GM12801 (cell line): ENCODE results near the gene ANKS1A.

Source experiments
- TF ChIP-seq, protein P1 (sequence below): IDR thresholded peaks from one replicate; pipeline ENCODE4 v1.5.1; 2011; ENCODE audit warnings: control low read depth; ENCODE audit not compliant: insufficient read length; ENCODE audit errors: extremely low read depth

ANKS1A gene

DNA sequence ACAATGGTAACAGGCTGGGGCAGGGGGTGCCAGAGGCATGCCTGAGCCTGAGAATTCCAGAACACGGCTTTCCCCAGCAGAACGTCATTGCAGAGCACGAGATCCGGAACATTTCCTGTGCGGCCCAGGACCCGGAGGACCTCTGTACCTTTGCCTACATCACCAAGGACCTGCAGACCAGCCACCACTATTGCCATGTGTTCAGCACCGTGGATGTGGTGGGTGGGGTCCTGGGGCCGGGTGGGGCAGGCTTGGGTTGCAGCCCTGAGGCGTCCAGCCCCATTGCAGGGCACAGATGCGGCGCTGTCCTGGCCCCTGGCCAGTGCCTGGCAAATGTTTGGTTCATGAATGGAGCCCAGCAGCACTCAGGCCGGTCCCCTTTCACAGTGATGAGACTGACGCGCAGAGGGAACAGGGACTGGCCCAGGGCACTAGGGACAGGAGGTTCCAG is 195.0 kb downstream of the ANKS1A start:
- TF ChIP-seq, protein P1, sequence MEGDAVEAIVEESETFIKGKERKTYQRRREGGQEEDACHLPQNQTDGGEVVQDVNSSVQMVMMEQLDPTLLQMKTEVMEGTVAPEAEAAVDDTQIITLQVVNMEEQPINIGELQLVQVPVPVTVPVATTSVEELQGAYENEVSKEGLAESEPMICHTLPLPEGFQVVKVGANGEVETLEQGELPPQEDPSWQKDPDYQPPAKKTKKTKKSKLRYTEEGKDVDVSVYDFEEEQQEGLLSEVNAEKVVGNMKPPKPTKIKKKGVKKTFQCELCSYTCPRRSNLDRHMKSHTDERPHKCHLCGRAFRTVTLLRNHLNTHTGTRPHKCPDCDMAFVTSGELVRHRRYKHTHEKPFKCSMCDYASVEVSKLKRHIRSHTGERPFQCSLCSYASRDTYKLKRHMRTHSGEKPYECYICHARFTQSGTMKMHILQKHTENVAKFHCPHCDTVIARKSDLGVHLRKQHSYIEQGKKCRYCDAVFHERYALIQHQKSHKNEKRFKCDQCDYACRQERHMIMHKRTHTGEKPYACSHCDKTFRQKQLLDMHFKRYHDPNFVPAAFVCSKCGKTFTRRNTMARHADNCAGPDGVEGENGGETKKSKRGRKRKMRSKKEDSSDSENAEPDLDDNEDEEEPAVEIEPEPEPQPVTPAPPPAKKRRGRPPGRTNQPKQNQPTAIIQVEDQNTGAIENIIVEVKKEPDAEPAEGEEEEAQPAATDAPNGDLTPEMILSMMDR = no peak

- TF ChIP-seq, protein P1 = no peak
These were observed 195.6 kb downstream of the ANKS1A start for GRCh38 chr6:35084511-35085203.

- TF ChIP-seq, protein P1 = no peak
These were observed 196.6 kb downstream of the ANKS1A start for GRCh38 chr6:35085359-35086281.

DNA sequence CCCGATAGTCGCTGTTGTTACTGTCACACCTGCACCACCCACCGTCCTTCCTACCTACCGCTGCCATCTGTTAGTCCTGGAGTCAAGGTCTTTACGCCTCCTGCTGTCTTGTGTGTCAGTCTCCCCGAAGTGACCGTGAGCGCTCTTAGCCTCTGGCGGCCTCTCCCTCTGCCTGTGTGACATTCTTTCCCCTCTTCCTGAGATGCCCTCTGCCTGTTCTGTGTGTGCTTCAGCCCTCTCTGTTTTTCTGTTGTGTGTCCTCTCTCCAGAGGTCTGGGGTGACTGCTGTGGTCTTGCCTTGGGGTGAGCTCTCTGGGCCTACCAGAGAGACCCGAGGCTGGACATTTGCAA is 197.2 kb downstream of the ANKS1A start:
- TF ChIP-seq, protein P1 = no peak

DNA sequence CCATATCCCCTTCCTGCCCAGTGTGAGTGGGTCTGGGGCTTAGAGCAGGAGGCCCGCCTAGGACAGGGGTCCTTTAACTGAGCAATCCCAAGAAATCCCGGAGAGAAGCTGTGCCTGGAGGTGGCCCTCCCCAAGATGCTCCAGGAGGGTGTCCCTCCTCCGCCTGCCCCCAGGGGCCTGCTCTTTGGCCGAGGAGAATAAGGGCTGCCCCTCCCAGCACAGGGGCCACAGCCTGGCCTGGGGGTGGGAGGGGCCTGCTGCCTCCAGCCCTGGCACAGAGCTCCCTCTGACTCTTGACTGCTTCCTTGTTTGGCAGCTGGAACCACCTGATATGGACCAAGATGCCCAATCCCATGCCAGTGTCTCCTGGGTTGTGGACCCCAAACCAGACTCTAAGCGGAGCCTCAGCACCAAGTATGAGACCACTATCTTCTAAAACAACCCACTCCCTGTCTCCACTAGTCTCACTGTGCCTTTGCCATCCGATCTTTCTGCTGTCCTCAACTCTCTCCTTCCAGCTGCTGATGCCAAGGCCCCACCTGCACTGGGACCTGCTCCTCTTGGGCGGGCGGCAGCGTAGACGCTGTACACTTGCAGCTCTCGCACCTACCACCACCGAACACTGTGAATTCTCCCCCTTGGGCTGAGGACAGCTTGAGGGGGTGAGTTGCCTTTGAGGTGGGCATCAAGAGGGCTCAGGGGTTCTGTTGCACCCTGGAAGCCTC is 197.7 kb downstream of the ANKS1A start:
- TF ChIP-seq, protein P1 = no peak

DNA sequence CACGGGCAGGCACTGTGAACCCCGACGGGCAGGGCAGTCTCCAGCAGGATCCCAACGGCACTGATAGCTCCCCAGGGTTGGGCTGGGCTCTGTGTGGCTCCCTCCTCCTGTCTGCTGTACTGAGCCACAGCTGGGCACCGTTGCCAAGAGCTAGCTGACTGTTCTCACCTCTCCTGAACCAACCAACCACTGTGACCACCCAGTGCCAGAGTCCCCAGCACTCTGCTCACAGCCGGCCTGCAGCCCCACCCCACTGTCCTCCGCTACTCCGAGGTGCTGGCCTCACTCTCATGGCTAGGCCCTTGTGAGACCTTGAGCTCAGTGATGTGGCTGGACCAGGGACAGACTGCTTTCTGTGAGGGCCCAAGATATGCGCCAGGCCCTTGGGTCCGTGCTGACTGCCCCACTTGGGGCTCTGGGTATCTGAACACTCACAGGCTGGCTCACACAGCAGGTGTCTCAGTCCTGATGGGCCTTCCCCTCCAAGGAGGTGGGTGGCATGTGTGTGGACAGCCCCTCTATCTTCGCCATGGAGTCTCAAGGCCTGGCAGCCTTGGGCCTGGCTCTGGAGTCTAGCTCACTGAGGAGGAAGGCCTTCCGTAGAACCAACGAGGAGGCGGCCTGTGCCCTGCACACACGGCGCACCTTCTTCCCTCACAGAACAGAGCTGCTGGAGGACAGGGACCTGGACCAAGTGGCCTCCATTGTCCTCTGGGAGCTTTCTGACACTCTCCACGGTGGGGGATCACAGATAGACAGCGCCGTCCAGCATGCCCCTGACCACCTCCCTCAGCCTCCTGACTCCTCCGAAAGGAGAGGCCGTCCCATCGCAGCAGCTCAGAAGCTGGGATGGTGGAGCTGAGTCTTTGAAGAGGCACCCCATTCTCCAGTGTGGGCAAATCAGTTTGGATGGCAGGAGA is 198.6 kb downstream of the ANKS1A start:
- TF ChIP-seq, protein P1 = no peak
